Activated CD8-positive, alpha-beta T cell treated with anti-CD3 and anti-CD28 coated beads for 36 hours (primary cell): Measurements from ENCODE around the gene MAN1B1. TPM values are rescaled to one million over a fixed set of nuclear protein-coding genes. Genes with fewer than 3 reads are reported as not detected.

Experiments used
- ATAC-seq: fragments of 200-7000 bp; cut with Tn5 transposase; one replicate; pipeline ENCODE4 v1.10.0; 2021; ENCODE audit warnings: mild to moderate bottlenecking, moderate library complexity
- CTCF ChIA-PET: fragments of 350-600 bp; sonication (Branson Sonifier 250); formaldehyde crosslinking; loops from one replicate; lab custom pipeline; 2021; ENCODE audit warnings: antibody characterized with exemption; lab: Charles Lee
- POLR2A ChIA-PET: fragments of 350-600 bp; sonication (Branson Sonifier 250); formaldehyde crosslinking; loops from one replicate; lab custom pipeline; 2021; ENCODE audit warnings: antibody characterized with exemption; lab: Charles Lee
- DNase-seq: peaks from one replicate; pipeline ENCODE4 v3.0.0-alpha.2; 2020
- H3K27ac Mint-ChIP-seq: one replicate; pipeline ENCODE4 v1.8.0; 2021; ENCODE audit warnings: mild to moderate bottlenecking, mixed read lengths
- H3K27me3 Mint-ChIP-seq: one replicate; pipeline ENCODE4 v1.8.0; 2021; ENCODE audit warnings: mixed read lengths
- H3K36me3 Mint-ChIP-seq: one replicate; pipeline ENCODE4 v1.8.0; 2021; ENCODE audit warnings: low read depth, mixed read lengths
- H3K4me1 Mint-ChIP-seq: one replicate; pipeline ENCODE4 v1.8.0; 2021; ENCODE audit warnings: low read depth, mixed read lengths
- H3K4me3 Mint-ChIP-seq: one replicate; pipeline ENCODE4 v1.8.0; 2021; ENCODE audit warnings: mild to moderate bottlenecking, moderate library complexity, mixed read lengths
- H3K9me3 Mint-ChIP-seq: one replicate; pipeline ENCODE4 v1.8.0; 2021; ENCODE audit warnings: mixed read lengths
- intact Hi-C: fragments of 100-400 bp; cut with micrococcal nuclease; formaldehyde crosslinking; loops from one replicate; pipeline ENCODE4 v1.10.0; 2022
- total RNA-seq, 2 experiments: library from RNA; stranded (reverse); gene quantifications; one replicate each; pipeline ENCODE4 v1.2.3, GENCODE V29; 2021
- TF ChIP-seq, protein P1 (sequence below): fragments of 200-600 bp; IDR thresholded peaks from one replicate; pipeline ENCODE4 v1.8.0; 2022; ENCODE audit warnings: antibody characterized with exemption, mild to moderate bottlenecking

MAN1B1 gene
- total RNA-seq, 2 experiments from 2014 or later, result 31.1 to 33.2 TPM

DNA sequence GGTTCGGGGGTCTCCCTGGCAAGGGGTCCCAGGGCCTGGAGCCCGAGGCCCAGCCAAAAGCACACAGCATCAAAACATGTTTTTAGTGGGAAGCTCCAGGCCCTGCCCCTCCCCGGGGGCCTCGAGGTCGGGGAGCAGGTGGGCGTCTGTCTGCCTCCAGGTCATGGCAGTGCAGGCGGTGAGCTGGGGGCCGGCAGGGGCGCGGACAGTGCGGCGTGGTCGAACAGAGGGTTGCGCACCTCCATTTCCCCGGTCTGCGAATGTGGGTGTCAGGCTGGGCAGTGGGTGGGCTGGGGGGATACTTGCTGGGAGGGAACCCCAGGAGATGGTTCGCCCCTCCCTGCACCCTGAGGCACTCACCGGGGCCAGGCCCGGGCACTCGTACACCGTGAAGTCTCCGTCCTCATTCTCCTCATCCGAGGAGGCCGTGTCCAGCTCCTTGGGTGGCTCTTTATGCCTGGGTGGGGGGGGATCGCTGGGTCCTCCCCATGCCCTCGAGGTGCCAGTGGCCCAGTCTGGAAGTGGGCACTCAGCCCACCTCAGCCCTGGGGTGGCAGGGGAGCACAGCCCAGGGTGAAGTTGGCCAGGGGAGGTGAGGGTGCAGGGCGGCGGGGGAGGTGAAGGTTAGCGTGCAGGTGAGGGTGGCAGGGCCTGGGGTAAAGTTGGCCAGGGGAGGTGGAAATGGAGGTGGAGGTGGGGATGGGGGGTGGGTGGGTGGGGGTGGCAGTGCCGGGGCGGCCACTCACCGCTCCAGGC is 47.0 kb upstream of the MAN1B1 start:
- peaks cover 8% of the 10 kb centered on the region for H3K4me1 Mint-ChIP-seq
- ChIA-PET CTCF (interaction anchor here (3.7 kb wide), 1 partner anchor 10 kb away, joined by 18 read pairs; no protein-coding TSS in a partner anchor), POLR2A (interaction anchor here (1.0 kb wide), 1 partner anchor 231 kb away, joined by 3 read pairs; no protein-coding TSS in a partner anchor)
- H3K27ac Mint-ChIP-seq, result no peak overlapping the region
- intact Hi-C loops, result loop anchor here (5.0 kb wide), 1 partner anchor 252 kb away; no protein-coding TSS in a partner anchor
- no peaks in the 10 kb centered on the region for H3K9me3 Mint-ChIP-seq
- no peak overlapping the region for H3K4me3 Mint-ChIP-seq
- TF ChIP-seq, protein P1, sequence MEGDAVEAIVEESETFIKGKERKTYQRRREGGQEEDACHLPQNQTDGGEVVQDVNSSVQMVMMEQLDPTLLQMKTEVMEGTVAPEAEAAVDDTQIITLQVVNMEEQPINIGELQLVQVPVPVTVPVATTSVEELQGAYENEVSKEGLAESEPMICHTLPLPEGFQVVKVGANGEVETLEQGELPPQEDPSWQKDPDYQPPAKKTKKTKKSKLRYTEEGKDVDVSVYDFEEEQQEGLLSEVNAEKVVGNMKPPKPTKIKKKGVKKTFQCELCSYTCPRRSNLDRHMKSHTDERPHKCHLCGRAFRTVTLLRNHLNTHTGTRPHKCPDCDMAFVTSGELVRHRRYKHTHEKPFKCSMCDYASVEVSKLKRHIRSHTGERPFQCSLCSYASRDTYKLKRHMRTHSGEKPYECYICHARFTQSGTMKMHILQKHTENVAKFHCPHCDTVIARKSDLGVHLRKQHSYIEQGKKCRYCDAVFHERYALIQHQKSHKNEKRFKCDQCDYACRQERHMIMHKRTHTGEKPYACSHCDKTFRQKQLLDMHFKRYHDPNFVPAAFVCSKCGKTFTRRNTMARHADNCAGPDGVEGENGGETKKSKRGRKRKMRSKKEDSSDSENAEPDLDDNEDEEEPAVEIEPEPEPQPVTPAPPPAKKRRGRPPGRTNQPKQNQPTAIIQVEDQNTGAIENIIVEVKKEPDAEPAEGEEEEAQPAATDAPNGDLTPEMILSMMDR, result no peak
- ATAC-seq (no peak), DNase-seq (no peak)
- peaks cover 8% of the 10 kb centered on the region for H3K27me3 Mint-ChIP-seq
- no peaks in the 10 kb centered on the region for H3K36me3 Mint-ChIP-seq

DNA sequence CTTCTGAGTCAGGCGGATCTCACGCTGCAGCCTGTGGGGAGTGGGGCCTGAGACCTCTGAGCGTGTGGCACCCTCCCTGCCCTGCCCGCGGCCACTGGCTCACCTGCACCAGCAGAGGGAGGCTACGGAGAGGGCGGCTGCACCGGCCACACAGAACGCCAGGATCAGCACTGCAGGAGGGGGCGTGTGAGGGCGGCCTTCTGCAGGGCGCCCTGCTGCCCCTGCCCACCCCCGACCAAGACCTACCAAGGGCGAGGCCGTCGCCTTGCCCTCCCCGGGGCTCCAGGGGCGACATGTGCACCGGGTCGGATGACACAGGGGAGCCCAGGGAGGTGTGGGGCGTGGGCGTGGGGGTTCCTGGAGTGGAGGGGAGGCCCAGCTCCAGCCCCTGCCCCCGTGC is 46.2 kb upstream of the MAN1B1 start:
- H3K27me3 Mint-ChIP-seq, result peaks cover 12% of the 10 kb centered on the region
- POLR2A ChIA-PET, result no interaction called here

DNA sequence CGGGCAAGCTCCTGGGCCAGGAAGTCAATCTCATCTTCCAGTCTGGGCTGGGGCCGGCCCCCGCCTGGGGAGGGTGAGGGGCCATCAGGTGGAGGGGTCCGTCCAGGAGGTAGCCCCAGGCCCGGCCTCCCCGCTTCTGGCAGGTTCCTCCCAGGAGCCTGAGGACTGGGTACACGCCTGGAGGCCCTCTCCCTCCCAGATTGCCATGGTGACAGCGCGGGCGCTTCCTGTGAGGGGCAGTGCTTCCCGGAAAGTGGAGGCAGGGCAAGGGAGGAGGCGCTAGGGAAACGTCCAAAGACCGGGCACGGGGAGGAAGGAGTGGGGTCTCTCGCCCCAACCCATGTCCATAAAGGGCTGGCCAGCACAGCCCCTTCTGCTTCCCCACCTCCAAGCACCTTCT is 45.7 kb upstream of the MAN1B1 start:
- DNase-seq, result no peak
- POLR2A ChIA-PET, result no interaction called here
- Mint-ChIP-seq H3K9me3 (no peaks in the 10 kb centered on the region), H3K27ac (no peak overlapping the region), H3K4me1 (peaks cover 8% of the 10 kb centered on the region), H3K27me3 (peaks cover 12% of the 10 kb centered on the region), H3K4me3 (no peak overlapping the region), H3K36me3 (no peaks in the 10 kb centered on the region)
- intact Hi-C loops, result no loop called here
- no peak for ATAC-seq
- CTCF ChIA-PET, result no interaction called here
- TF ChIP-seq, protein P1, result no peak

More for the DNA sequence above, 46.2 kb upstream of the MAN1B1 start:
- TF ChIP-seq, protein P1, result no peak
- no peak for DNase-seq
- Mint-ChIP-seq H3K4me3 (no peak overlapping the region), H3K9me3 (no peaks in the 10 kb centered on the region), H3K4me1 (peaks cover 8% of the 10 kb centered on the region), H3K27ac (no peak overlapping the region), H3K36me3 (no peaks in the 10 kb centered on the region)
- intact Hi-C loops, result no loop called here
- ATAC-seq, result no peak
- CTCF ChIA-PET, result interaction anchor here (3.7 kb wide), 1 partner anchor 11 kb away, joined by 18 read pairs; no protein-coding TSS in a partner anchor

DNA sequence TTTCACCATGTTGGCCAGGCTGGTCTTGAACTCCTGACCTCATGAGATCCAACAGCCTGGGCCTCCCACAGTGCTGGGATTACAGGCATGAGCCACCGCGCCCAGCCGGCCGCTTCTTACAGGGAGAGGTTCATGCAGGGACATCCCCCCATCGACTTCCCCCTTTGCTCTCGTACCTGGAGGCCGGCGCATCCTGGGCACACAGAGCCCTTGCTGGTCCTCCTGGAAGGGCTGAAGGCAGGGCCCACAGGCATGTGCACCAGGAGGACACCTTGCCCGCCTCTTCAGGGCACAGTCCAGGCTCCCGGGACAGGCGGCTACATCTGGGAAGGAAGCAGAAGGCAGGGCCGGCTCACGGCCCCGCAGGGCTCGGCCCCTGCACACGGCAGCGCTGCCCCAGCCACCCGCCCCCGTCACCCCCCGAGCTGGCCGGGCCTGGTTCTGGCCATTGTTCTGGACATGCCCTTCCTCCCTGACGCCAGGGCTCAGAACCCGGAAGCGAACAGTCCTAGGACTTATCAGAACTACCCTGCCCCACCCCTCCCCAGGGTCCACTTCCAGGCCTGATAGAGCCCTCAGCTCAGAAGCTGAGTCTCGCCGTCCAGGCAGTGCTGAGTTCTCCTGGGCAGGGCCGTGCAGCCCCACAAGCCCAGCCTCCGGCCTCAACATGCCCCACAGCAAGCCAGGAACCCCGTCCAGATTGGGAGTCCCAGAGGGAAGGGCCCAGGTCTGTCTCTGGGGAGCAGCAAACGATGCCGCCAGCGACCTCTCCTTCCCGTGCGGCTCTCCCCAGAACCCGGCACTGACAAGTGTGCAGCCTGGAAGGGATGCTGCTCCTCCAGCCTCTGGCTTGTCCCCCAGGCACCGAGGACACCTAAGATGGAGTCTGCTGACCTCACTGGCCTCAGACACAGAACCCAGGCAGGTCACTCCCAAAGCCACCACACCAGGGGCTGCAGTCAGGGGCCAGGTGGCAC is 43.7 kb upstream of the MAN1B1 start:
- ChIA-PET CTCF (interaction anchor here (1.4 to 2.4 kb wide), 3 partner anchors 8 to 25 kb away, joined by 6 to 22 read pairs (median 7); no protein-coding TSS in a partner anchor), POLR2A (interaction anchor here (0.6 kb wide), 1 partner anchor 16 kb away, joined by 3 read pairs; no protein-coding TSS in a partner anchor)
- TF ChIP-seq, protein P1, result no peak
- Mint-ChIP-seq H3K27ac (no peak overlapping the region), H3K27me3 (peaks cover 28% of the 10 kb centered on the region), H3K4me3 (no peak overlapping the region), H3K9me3 (no peaks in the 10 kb centered on the region), H3K36me3 (no peaks in the 10 kb centered on the region), H3K4me1 (peaks cover 10% of the 10 kb centered on the region)
- ATAC-seq, result no peak
- DNase-seq, result no peak
- intact Hi-C loops, result no loop called here
